Measurements from ENCODE around the gene IL26.

IL26 gene, protein sequence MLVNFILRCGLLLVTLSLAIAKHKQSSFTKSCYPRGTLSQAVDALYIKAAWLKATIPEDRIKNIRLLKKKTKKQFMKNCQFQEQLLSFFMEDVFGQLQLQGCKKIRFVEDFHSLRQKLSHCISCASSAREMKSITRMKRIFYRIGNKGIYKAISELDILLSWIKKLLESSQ

DNA sequence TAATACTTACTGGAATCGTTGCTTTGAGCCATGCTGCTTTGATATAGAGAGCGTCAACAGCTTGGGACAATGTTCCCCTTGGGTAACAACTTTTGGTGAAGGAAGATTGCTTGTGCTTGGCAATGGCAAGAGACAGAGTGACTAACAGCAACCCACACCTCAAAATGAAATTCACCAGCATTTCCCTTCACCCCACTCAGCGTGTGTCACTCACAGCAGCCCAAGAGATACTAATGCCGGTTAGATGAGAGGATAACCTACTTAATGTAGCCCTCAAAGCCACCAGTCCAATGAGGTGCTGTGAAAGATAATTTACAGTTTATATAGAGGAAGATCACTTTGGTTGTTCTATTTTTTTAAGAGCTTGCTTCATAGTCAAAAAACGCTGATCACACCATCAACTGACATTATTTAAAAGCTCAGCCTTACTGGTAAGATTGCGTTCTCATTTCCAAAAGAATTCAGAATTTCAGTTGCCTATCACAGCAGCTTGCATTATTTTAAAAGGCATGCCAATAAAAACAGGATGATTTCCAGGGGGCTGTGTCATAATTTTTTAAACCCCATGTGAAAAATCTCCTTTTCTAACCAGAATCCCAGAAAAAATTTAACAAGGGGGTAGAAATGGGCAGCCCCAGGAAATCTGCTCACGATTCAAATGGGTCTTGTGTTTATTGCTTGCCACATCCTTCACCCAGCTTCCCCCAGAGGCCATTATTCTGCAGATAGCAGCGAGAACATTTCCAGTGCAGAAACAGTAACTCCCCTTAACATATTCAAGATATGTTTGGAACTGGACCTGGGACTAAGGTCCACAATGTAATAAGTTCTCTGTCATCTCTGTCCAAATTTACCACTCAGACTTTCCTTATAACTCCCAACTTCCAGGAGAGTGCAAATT, at the start of gene IL26:
Gene IL26, minus strand, starts transcription at position 235 of the 901 bp plus-strand sequence. Its CDS starts 54 bp downstream, at position 181.
- no peak for DNase-seq (ENCODE audit: low spot score)

- DNase-seq (ENCODE audit: low spot score), result no peak
Measured at GRCh38 chr12:68272732-68273131, 47.1 kb upstream of the IL26 start.

- no peak for DNase-seq (ENCODE audit: low spot score)
Measured at GRCh38 chr12:68271346-68271745, 45.7 kb upstream of the IL26 start.

GRCh38 chr12:68270358-68270757, 44.7 kb upstream of the IL26 start:
- DNase-seq (ENCODE audit: low spot score), result no peak

DNA sequence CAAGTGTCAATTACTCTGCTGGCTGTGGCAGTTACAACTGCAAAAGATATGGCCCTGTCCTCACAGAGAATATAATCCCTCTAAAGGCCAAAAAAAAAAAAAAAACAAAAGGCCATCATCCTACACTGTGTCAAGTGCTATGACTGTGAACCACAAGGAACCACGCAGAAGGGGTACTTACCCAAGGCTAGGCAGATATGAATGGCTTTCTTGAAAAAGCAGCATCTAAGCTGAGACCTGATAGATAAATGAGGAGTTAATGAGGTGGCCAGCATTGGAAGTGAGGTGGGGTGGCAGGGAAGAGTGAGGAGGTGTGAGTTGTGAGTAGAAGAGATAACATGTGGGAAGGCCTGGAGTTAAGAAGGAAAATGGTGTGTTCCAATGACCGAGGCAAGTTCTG, 44.2 kb upstream of the IL26 start:
- no peak for DNase-seq (ENCODE audit: low spot score)

- DNase-seq (ENCODE audit: low spot score), result no peak
Measured at GRCh38 chr12:68268967-68269366, 43.4 kb upstream of the IL26 start.

- DNase-seq (ENCODE audit: low spot score), result no peak
Measured at GRCh38 chr12:68267892-68268396, 42.3 kb upstream of the IL26 start.

DNA sequence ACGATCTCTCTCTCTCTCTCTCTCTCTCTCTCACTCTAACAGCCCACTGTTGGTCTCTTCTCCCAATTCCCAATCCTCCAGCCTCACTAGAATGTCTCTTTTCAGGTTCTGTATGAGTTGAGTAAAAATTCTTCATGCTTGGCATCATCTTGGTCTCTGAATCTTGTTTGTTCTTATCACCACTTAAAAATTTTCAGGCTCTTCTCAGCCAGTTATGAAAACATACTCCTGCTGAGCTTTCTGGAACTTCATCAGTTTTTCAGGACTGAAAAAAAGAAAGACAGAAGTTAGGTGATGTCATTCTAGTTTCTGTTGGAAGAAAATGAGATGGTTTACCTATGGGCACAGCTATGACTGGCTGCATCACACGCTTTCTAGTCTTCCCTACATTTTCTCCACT, 39.2 kb upstream of the IL26 start:
- no peak for DNase-seq (ENCODE audit: low spot score)

- DNase-seq (ENCODE audit: low spot score), result no peak
Measured at GRCh38 chr12:68264158-68264855, 38.7 kb upstream of the IL26 start.

GRCh38 chr12:68263366-68263765, 37.8 kb upstream of the IL26 start:
- no peak for DNase-seq (ENCODE audit: low spot score)

GRCh38 chr12:68261896-68262295, 36.3 kb upstream of the IL26 start:
- DNase-seq (ENCODE audit: low spot score), result no peak

GRCh38 chr12:68260153-68260552, 34.5 kb upstream of the IL26 start:
- no peak for DNase-seq (ENCODE audit: low spot score)

- DNase-seq (ENCODE audit: low spot score), result no peak
Measured at GRCh38 chr12:68259318-68259940, 33.8 kb upstream of the IL26 start.

GRCh38 chr12:68253504-68253903, 27.9 kb upstream of the IL26 start, which contains the start of gene IL22:
Gene IL22 (minus strand): TSS chr12:68253604. CDS start chr12:68253448, 156 bp downstream.
- DNase-seq (ENCODE audit: low spot score), result no peak

GRCh38 chr12:68252077-68252476, 26.5 kb upstream of the IL26 start:
- no peak for DNase-seq (ENCODE audit: low spot score)

DNA sequence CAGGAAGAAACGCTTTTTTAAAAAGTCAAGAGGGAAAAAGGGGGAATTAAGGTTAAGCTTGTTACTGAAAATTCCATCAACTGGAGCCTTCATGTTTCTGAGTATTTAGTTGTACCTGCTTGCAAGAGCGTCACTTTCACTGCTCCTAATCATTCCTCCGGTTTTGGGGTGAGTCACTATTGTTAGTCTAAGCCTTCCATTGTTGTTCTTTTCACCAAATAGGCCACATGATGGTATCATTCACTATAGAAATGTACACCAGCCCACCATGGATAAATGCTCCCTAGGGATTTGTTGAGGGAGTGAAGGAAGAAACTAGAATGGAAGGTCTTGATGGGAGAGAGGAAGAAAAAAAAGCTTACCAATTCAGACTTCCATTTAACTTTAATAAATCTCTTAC, 24.8 kb upstream of the IL26 start:
- DNase-seq (ENCODE audit: low spot score), result no peak

DNA sequence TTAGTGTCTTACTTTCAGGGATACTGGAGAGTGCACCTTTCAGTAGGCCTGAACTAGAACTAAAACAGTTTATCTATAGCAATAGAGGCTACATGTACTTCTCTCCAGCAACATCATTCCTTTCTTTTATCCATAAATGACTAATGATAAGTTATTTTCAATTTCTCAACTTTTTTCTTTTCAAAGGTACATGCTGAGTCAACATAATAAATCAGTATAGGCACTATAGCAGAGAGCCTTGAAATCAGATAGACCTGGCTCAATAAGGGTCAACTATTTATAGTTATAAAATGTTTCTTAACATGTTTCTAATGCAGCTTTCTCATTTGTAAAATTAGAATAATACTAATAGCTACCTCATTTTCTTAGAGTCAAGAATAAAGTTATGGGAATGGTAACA, 22.2 kb upstream of the IL26 start:
- DNase-seq (ENCODE audit: low spot score), result no peak

DNA sequence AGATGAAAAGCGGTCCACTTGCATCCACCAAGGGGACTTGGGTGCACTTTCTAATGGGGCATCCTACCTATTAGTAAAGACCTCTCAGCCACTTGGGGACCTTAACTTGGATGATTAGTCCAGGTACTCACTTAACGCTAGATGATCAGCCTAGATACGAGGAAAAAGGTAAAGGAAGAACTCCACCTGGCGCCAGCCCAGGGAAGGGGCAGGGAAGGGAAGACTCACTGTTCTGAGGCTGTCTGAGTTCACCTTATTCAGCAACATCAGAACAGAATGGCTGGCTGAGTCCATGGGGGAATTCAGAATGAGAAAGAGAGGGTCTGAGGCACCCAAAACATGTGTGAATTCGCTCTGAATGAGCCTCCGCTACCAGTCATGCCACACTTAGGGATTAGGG, 20.7 kb upstream of the IL26 start:
- no peak for DNase-seq (ENCODE audit: low spot score)

DNA sequence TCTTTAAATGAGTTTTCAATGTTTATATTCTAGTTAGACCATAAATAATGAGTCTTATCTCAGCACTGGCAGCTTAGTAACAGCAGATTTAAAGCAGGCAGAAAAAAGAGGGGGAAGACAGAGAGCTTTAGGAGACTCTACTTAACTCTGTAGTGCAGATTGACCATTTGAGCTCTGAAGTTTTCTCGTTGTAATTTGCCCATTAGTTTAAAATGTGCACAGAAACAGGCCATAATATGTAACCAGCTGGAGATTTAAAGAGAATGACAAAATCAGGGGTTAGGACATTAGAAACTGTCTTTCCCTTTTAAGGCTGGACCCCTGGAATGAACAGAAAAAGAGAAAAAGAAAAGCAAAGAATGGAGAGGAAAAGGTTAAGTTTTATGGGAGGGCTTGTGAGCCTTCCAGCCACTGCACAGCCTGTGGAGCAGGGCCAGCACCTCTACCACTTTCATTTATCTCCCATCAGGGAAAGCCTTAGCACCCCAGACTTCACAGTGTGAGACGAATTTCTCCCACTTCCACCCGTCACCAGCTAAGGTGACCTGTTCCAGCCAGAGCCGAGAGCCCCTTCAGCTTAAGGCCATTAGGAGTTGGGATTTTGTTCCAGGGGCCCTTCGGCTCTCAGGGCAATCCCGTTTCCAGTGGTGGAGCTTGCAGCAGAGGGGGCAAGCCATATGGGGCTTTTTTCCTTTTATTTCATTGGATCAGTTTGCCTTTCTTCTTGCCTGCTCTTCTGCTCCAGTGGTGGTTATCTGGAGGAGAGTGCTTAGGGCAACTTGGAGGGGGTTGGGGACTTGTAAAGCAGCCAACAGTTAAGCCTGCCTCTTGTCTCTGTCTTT, 19.8 kb upstream of the IL26 start:
- no peak for DNase-seq (ENCODE audit: low spot score)

GRCh38 chr12:68242777-68243176, 17.2 kb upstream of the IL26 start:
- no peak for DNase-seq (ENCODE audit: low spot score)

DNA sequence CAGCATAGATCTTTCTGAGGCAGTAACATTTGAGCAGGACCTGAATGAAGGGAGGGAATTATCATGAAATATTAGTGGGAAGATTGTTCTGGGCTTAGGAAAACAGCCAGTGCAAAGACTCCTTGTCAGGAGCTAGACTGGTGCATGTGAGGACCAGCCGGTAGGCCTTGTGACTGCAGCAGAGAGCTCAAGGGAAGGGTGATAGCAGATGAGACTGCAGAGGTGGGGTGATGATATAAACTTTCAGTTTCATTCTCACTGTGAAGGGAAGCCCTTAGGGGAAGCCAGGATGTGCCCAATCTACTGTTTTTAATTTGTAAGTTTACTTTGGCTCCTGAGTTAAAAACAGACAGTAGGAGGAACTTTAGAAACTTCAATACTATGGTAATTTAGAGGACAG, 15.4 kb upstream of the IL26 start:
- DNase-seq (ENCODE audit: low spot score), result peak; percentile 4
